Neutrophil (primary cell): Measurements from ENCODE around the gene MAPK13.

ENCODE experiments used
- H3K27ac ChIP-seq: fragments of 200-600 bp; sonication (generic); 2 replicates; pipeline ENCODE4 v1.5.1; 2016; ENCODE audit warnings: mild to moderate bottlenecking, moderate library complexity
- H3K27me3 ChIP-seq: fragments of 200-600 bp; sonication (generic); 2 replicates; pipeline ENCODE4 v1.6.0; 2016; ENCODE audit warnings: mild to moderate bottlenecking
- H3K36me3 ChIP-seq: fragments of 200-600 bp; sonication (generic); 2 replicates; pipeline ENCODE4 v1.5.1; 2017
- H3K4me1 ChIP-seq, 2 experiments: fragments of 200-600 bp in 1 of 2; sonication (generic) in 1 of 2; 1 replicate in 1 of 2; 2 replicates in 1 of 2; pipeline versions ENCODE4 v1.5.1 to v1.6.1; 2013 to 2016; ENCODE audit warnings: low read depth in 1 of 2, low read length in 1 of 2, mild to moderate bottlenecking in 1 of 2, moderate library complexity in 1 of 2; ENCODE audit not compliant: control insufficient read depth in 1 of 2, insufficient read depth in 1 of 2
- H3K4me3 ChIP-seq, 2 experiments: fragments of 200-600 bp in 1 of 2; sonication (generic) in 1 of 2; 1 replicate in 1 of 2; 2 replicates in 1 of 2; pipeline ENCODE4 v1.5.1; 2013 to 2016; ENCODE audit warnings: low read depth in 1 of 2, low read length in 1 of 2, mild to moderate bottlenecking in 1 of 2, moderate library complexity in 1 of 2
- H3K9me3 ChIP-seq: fragments of 200-600 bp; sonication (generic); 2 replicates; pipeline ENCODE4 v1.5.1; 2016
- TF ChIP-seq, protein P1 (sequence below): fragments of 200-600 bp; sonication (generic); IDR thresholded peaks from 2 replicates; pipeline ENCODE4 v1.5.1; 2016; ENCODE audit warnings: antibody characterized with exemption

The MAPK13 gene

DNA sequence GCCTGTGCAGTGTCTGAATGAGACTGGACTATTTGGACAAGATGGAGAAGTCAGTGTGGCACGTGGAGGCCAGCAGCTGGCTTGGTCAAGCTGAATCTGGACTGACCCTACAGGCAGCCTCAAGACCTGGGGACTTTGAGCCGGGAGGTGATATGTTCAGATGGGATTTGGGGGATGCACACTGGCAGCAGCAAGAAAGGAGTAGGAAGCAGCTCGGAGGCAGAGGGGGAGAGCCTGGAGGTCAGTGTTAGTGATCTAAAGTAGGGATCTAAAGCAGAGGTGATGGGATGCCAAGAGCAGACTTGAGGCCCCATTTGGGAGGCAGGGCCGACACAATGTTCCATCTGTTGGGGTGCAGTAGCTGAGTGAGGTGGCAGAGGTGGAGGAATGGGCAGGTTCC lies 2.8 kb downstream of the MAPK13 start:
- H3K27ac ChIP-seq, result no peak overlapping the region
- no peak overlapping the region for H3K4me3 ChIP-seq
- TF ChIP-seq, protein P1, sequence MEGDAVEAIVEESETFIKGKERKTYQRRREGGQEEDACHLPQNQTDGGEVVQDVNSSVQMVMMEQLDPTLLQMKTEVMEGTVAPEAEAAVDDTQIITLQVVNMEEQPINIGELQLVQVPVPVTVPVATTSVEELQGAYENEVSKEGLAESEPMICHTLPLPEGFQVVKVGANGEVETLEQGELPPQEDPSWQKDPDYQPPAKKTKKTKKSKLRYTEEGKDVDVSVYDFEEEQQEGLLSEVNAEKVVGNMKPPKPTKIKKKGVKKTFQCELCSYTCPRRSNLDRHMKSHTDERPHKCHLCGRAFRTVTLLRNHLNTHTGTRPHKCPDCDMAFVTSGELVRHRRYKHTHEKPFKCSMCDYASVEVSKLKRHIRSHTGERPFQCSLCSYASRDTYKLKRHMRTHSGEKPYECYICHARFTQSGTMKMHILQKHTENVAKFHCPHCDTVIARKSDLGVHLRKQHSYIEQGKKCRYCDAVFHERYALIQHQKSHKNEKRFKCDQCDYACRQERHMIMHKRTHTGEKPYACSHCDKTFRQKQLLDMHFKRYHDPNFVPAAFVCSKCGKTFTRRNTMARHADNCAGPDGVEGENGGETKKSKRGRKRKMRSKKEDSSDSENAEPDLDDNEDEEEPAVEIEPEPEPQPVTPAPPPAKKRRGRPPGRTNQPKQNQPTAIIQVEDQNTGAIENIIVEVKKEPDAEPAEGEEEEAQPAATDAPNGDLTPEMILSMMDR, result no peak

GRCh38 chr6:36133912-36134311 lies 3.6 kb downstream of the MAPK13 start:
- Histone ChIP-seq H3K4me3 (no peak overlapping the region), H3K27me3 (no peaks in the 10 kb centered on the region), H3K4me1 (peaks cover 38 to 40% of the 10 kb centered on the region in 2 experiments), H3K9me3 (no peaks in the 10 kb centered on the region), H3K36me3 (peaks cover 66% of the 10 kb centered on the region), H3K27ac (no peak overlapping the region)
- TF ChIP-seq, protein P1, result no peak

More for the DNA sequence above, 2.8 kb downstream of the MAPK13 start:
- H3K36me3 ChIP-seq, result peaks cover 58% of the 10 kb centered on the region
- H3K27me3 ChIP-seq, result no peaks in the 10 kb centered on the region
- H3K9me3 ChIP-seq, result no peaks in the 10 kb centered on the region
- peaks cover 46 to 47% of the 10 kb centered on the region in 2 experiments for H3K4me1 ChIP-seq

DNA sequence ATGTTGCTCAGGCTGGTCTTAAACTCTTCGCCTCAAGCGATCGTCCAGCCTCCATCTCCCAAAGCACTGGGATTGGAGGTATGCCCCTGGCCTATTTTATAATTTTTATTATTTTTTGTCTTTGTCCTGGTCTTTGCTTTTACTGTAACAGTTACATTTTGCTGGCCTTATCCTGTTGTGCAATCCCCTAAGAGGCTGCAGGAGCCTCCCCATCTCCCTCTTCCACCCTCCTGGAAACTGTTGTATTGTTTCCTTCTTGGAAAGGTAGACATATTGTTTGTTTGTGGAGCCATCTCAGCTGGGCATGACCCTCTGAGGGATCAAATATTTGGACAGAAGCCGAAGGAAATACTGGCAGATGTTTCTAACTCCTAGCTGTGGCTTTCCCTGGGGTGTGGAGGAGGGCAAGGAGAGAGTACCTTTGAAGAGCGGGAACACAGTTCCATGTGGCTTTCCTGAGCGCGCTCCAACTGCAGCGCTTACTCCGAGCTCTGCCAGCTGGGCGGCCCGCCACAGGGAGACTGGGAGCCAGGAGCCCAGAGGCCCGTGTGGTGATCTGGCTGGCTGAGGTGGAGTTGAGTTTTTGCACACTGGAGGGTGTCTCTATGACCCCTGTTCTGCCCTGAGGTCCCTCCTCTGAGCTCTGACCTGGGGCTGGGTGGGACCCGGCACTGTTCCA lies 4.9 kb downstream of the MAPK13 start:
- Histone ChIP-seq H3K4me1 (peaks cover 27 to 33% of the 10 kb centered on the region in 2 experiments), H3K4me3 (no peak overlapping the region), H3K27ac (no peak overlapping the region), H3K36me3 (peaks cover 79% of the 10 kb centered on the region), H3K9me3 (no peaks in the 10 kb centered on the region), H3K27me3 (no peaks in the 10 kb centered on the region)
- TF ChIP-seq, protein P1, result no peak

DNA sequence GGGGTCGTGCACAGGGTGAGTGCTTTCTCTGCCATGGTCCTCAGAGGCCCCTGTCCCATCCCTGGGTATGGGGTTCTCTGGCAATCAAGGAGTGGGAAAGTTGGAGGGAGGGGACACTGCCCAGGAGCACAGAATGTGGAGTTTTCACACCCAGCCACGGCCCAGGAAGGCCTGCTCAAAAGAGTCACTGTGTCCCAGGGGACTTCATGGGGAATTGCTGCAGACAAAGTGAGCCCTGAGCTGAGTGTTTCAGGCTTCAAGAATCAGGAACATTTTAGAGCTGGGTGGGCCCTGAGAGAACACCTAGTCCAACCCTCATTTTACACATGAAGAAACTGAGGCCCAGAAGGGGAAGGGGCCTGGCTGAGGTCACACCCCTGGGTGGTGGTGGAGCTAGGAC lies 5.7 kb downstream of the MAPK13 start:
- TF ChIP-seq, protein P1, result no peak
- H3K9me3 ChIP-seq, result no peaks in the 10 kb centered on the region
- H3K36me3 ChIP-seq, result peaks cover 86% of the 10 kb centered on the region
- no peak overlapping the region for H3K4me3 ChIP-seq
- H3K4me1 ChIP-seq, result peaks cover 25 to 33% of the 10 kb centered on the region in 2 experiments
- no peak overlapping the region for H3K27ac ChIP-seq
- no peaks in the 10 kb centered on the region for H3K27me3 ChIP-seq

GRCh38 chr6:36136551-36136950 lies 6.2 kb downstream of the MAPK13 start:
- TF ChIP-seq, protein P1, result no peak

More at GRCh38 chr6:36136551-36136950, 6.2 kb downstream of the MAPK13 start:
- H3K4me3 ChIP-seq, result no peak overlapping the region
- H3K27ac ChIP-seq, result no peak overlapping the region
- H3K9me3 ChIP-seq, result no peaks in the 10 kb centered on the region
- H3K4me1 ChIP-seq, result peaks cover 25 to 33% of the 10 kb centered on the region in 2 experiments
- peaks cover 91% of the 10 kb centered on the region for H3K36me3 ChIP-seq
- H3K27me3 ChIP-seq, result no peaks in the 10 kb centered on the region
